H9 (cell line): ENCODE data around the gene NR5A1. TPM values are rescaled to one million over a fixed set of nuclear protein-coding genes. Genes with fewer than 3 reads are reported as not detected.

ENCODE experiments used
- DNase-seq: peaks from one replicate; pipeline ENCODE4 v3.0.0-alpha.2; 2017
- H2AFZ ChIP-seq: one replicate; pipeline ENCODE4 v1.6.1; 2013; ENCODE audit warnings: mild to moderate bottlenecking, low read length, control low read depth, moderate library complexity
- H2AK5ac ChIP-seq: 2 replicates; pipeline ENCODE4 v1.6.1; 2013; ENCODE audit warnings: low read length, control low read depth, mixed read lengths; ENCODE audit not compliant: insufficient read length
- H2BK120ac ChIP-seq: one replicate; pipeline ENCODE4 v1.6.1; 2013; ENCODE audit warnings: low read depth, mild to moderate bottlenecking, low read length, control low read depth, inconsistent platforms; ENCODE audit not compliant: poor library complexity, severe bottlenecking
- H2BK12ac ChIP-seq: 2 replicates; pipeline ENCODE4 v1.6.1; 2013; ENCODE audit warnings: low read length, control low read depth, mixed read lengths, low read depth; ENCODE audit not compliant: insufficient read length
- H2BK15ac ChIP-seq: 2 replicates; pipeline ENCODE4 v1.6.1; 2013; ENCODE audit warnings: low read depth, low read length, control low read depth
- H2BK20ac ChIP-seq: one replicate; pipeline ENCODE4 v1.6.1; 2013; ENCODE audit warnings: low read depth, mild to moderate bottlenecking, low read length, control low read depth, inconsistent platforms; ENCODE audit not compliant: poor library complexity, severe bottlenecking
- H2BK5ac ChIP-seq: 2 replicates; pipeline ENCODE4 v1.6.1; 2013; ENCODE audit warnings: low read length, control low read depth, mixed read lengths; ENCODE audit not compliant: insufficient read length
- H3K14ac ChIP-seq: 2 replicates; pipeline ENCODE4 v1.6.1; 2013; ENCODE audit warnings: low read length, control low read depth; ENCODE audit not compliant: insufficient read depth
- H3K18ac ChIP-seq: 2 replicates; pipeline ENCODE4 v1.6.1; 2013; ENCODE audit warnings: low read depth, mild to moderate bottlenecking, mixed read lengths, low read length, control low read depth; ENCODE audit not compliant: insufficient read length
- H3K23ac ChIP-seq: 2 replicates; pipeline ENCODE4 v1.6.1; 2013; ENCODE audit warnings: low read length, control low read depth, mixed read lengths, low read depth; ENCODE audit not compliant: insufficient read length
- H3K23me2 ChIP-seq: 2 replicates; pipeline ENCODE4 v1.6.1; 2013; ENCODE audit warnings: low read depth, mild to moderate bottlenecking, mixed read lengths, low read length, control low read depth; ENCODE audit not compliant: insufficient read length, poor library complexity, severe bottlenecking
- H3K27ac ChIP-seq: 2 replicates; pipeline ENCODE4 v1.5.1; 2013; ENCODE audit warnings: low read length, control low read depth, mixed read lengths, low read depth; ENCODE audit not compliant: insufficient read length
- H3K27me3 ChIP-seq: 2 replicates; pipeline ENCODE4 v1.6.1; 2013; ENCODE audit warnings: low read length, control low read depth, inconsistent platforms; ENCODE audit not compliant: insufficient read depth
- H3K4ac ChIP-seq: 2 replicates; pipeline ENCODE4 v1.6.1; 2013; ENCODE audit warnings: low read depth, mild to moderate bottlenecking, control low read depth, inconsistent platforms, low read length, moderate library complexity
- H3K4me1 ChIP-seq: 2 replicates; pipeline ENCODE4 v1.6.1; 2013; ENCODE audit warnings: low read length, control low read depth, inconsistent platforms; ENCODE audit not compliant: insufficient read depth
- H3K4me2 ChIP-seq: 2 replicates; pipeline ENCODE4 v1.6.1; 2013; ENCODE audit warnings: low read length, control low read depth, mixed read lengths; ENCODE audit not compliant: insufficient read length, insufficient read depth
- H3K56ac ChIP-seq: 2 replicates; pipeline ENCODE4 v1.6.1; 2013; ENCODE audit warnings: low read depth, mild to moderate bottlenecking, mixed read lengths, low read length, control low read depth; ENCODE audit not compliant: insufficient read length
- H3K79me1 ChIP-seq: 2 replicates; pipeline ENCODE4 v1.6.1; 2013; ENCODE audit warnings: low read depth, mild to moderate bottlenecking, moderate library complexity, low read length, control low read depth, inconsistent platforms; ENCODE audit not compliant: insufficient read depth, poor library complexity, severe bottlenecking
- H3K79me2 ChIP-seq: 2 replicates; pipeline ENCODE4 v1.6.1; 2013; ENCODE audit warnings: low read length, control low read depth, inconsistent platforms; ENCODE audit not compliant: insufficient read depth
- H3K9ac ChIP-seq: 2 replicates; pipeline ENCODE4 v1.6.1; 2013; ENCODE audit warnings: low read length, control low read depth, mixed read lengths; ENCODE audit not compliant: insufficient read length; ENCODE audit errors: extremely low read depth
- H3K9me3 ChIP-seq: one replicate; pipeline ENCODE4 v1.6.1; 2013; ENCODE audit warnings: low read depth, low read length, inconsistent platforms; ENCODE audit not compliant: control insufficient read depth
- H3T11ph ChIP-seq: one replicate; pipeline ENCODE4 v1.6.1; 2013; ENCODE audit warnings: mild to moderate bottlenecking, low read length, control low read depth, inconsistent platforms
- H4K20me1 ChIP-seq: one replicate; pipeline ENCODE4 v1.6.1; 2013; ENCODE audit not compliant: control insufficient read depth, insufficient read length, insufficient read depth
- H4K5ac ChIP-seq: 2 replicates; pipeline ENCODE4 v1.6.1; 2013; ENCODE audit warnings: low read depth, mild to moderate bottlenecking, mixed read lengths, low read length, control low read depth; ENCODE audit not compliant: insufficient read length
- H4K8ac ChIP-seq: replicated peaks from 2 replicates; pipeline ENCODE4 v1.6.1; 2013; ENCODE audit warnings: low read length, control low read depth, mixed read lengths, low read depth; ENCODE audit not compliant: insufficient read length
- H4K91ac ChIP-seq: 2 replicates; pipeline ENCODE4 v1.6.1; 2013; ENCODE audit warnings: low read depth, mild to moderate bottlenecking, moderate library complexity, mixed read lengths, low read length, control low read depth; ENCODE audit not compliant: insufficient read length
- H3K27ac Mint-ChIP-seq, 3 experiments: 2 replicates in 2 of 3; 3 replicates in 1 of 3; pipeline ENCODE4 v1.8.0; 2020 to 2021; ENCODE audit warnings: mixed read lengths in 3 of 3, mild to moderate bottlenecking in 1 of 3, moderate library complexity in 1 of 3
- H3K27me3 Mint-ChIP-seq: 2 replicates; pipeline ENCODE4 v1.8.0; 2021; ENCODE audit warnings: low read depth, mild to moderate bottlenecking, moderate library complexity, mixed read lengths
- H3K36me3 Mint-ChIP-seq, 3 experiments: 2 replicates in 2 of 3; 3 replicates in 1 of 3; pipeline ENCODE4 v1.8.0; 2020 to 2021; ENCODE audit warnings: low read depth in 3 of 3, mixed read lengths in 3 of 3; ENCODE audit not compliant: insufficient read depth in 1 of 3
- H3K4me1 Mint-ChIP-seq, 2 experiments: 2 replicates each; pipeline ENCODE4 v1.8.0; 2020; ENCODE audit warnings: mixed read lengths in 2 of 2
- H3K4me3 Mint-ChIP-seq, 2 experiments: 2 replicates in 1 of 2; 3 replicates in 1 of 2; pipeline ENCODE4 v1.8.0; 2020 to 2021; ENCODE audit warnings: mild to moderate bottlenecking in 2 of 2, mixed read lengths in 2 of 2, moderate library complexity in 1 of 2
- H3K9me3 Mint-ChIP-seq, 2 experiments: 2 replicates in 1 of 2; 3 replicates in 1 of 2; pipeline ENCODE4 v1.8.0; 2020; ENCODE audit warnings: mild to moderate bottlenecking in 2 of 2, mixed read lengths in 2 of 2, moderate library complexity in 1 of 2
- CTCF ChIP-seq: fragments of 200-600 bp; sonication (generic); conservative IDR thresholded peaks from 3 replicates; pipeline ENCODE4 v1.8.0; 2021; ENCODE audit warnings: antibody characterized with exemption, mild to moderate bottlenecking
- WGBS: extraction: QIAGEN DNeasy Blood & Tissue Kit; methylation state at CpG from one replicate; pipeline ENCODE4 v1.1.7; 2013; ENCODE audit warnings: missing lambda C conversion rate, low lambda C conversion rate, mixed read lengths; ENCODE audit not compliant: insufficient read length; ENCODE audit errors: extremely low coverage; 5-methylcytosine and 5-hydroxymethylcytosine counted together
- total RNA-seq: library from RNA; stranded (reverse); gene quantifications from 2 replicates; pipeline ENCODE4 v1.2.1, GENCODE V29; 2021

Gene NR5A1
- total RNA-seq, 1 experiment from 2014 or later, result 0.37 TPM

DNA sequence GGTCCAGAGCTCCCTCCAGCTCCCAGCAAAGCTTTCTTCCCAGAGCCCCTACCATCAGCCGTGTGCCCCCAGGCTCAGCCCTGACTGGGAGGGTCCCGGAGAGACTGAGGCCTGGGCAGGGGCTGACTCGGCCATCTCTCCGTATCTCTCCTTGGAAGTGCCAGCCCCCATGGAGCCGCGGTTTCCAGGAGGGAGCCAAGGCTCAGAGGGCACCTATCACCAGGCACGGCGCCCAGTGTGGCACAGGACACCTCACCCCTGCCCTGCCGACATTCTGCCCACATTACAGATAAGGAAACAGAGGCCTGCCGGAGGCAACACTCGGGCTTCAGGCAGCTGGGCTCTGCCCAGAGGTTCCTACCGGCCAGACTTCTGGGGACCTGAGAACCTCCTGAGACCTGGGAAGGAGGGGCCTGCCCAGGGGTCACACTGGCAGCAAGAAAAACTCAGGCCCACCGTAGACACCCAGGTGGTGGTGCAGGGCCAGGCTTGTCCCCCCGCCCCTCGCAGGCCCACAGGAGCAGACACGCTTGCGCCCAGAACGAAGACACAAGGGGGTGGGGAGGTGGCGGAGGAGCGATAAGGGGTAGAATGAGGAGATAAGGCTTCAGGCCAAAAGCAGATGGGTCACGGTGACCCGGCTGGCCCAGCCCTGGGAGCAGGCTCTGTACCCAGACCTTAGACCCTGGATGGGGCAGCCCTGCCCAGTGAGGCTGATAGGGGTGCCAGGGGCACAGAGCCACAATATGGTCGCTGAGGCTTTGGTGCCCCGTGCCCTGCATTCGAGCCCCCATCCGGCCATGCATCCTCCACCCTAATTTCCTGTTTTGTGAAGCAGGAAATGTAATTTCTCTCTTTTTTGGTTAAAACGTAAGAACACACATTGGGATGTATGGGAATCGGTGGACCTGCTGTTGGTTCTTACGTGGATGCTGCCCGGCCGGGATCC lies 11.8 kb downstream of the NR5A1 start:
- H2BK15ac ChIP-seq, result no peak overlapping the region
- H2BK5ac ChIP-seq, result no peak overlapping the region
- no peak overlapping the region for H3K27ac ChIP-seq
- no peak for TF ChIP-seq CTCF
- H3K56ac ChIP-seq, result no peak overlapping the region
- no peak overlapping the region for H3K23ac ChIP-seq
- H3K27me3 ChIP-seq, result no peaks in the 10 kb centered on the region
- H4K91ac ChIP-seq, result no peak overlapping the region
- H4K8ac ChIP-seq, result no peak overlapping the region
- no peaks in the 10 kb centered on the region for H3K36me3 Mint-ChIP-seq
- H3K27me3 Mint-ChIP-seq, result peaks cover 20% of the 10 kb centered on the region
- no peak overlapping the region for H3T11ph ChIP-seq
- no peak overlapping the region for H2BK20ac ChIP-seq
- H3K18ac ChIP-seq, result no peak overlapping the region
- H3K79me1 ChIP-seq, result no peaks in the 10 kb centered on the region
- H2AFZ ChIP-seq, result no peak overlapping the region
- no peak overlapping the region for H2BK120ac ChIP-seq
- H3K23me2 ChIP-seq, result no peaks in the 10 kb centered on the region
- H3K4me2 ChIP-seq, result no peak overlapping the region
- no peak overlapping the region for H4K5ac ChIP-seq
- no peak overlapping the region for H2BK12ac ChIP-seq
- H3K4me1 Mint-ChIP-seq, result peaks cover 0 to 20% of the 10 kb centered on the region in 2 experiments; a peak in 2 of 4 replicates
- no peak for DNase-seq
- no peaks in the 10 kb centered on the region for H3K4me1 ChIP-seq
- no peak overlapping the region for H2AK5ac ChIP-seq
- H3K79me2 ChIP-seq, result no peaks in the 10 kb centered on the region
- no peaks in the 10 kb centered on the region for H4K20me1 ChIP-seq
- no CpG with 5 or more reads among the region's 31 CpGs for WGBS
- no peaks in the 10 kb centered on the region for H3K9me3 Mint-ChIP-seq
- H3K9me3 ChIP-seq, result no peaks in the 10 kb centered on the region
- H3K9ac ChIP-seq, result no peak overlapping the region
- H3K14ac ChIP-seq, result no peak overlapping the region; the same call in 1 of the 2 replicates
- H3K4me3 Mint-ChIP-seq, result no peak overlapping the region
- peak overlapping the region in 1 of 3 experiments; percentile 51; a peak in 1 of 7 replicates for H3K27ac Mint-ChIP-seq
- H3K4ac ChIP-seq, result no peak overlapping the region
